ENCODE measurements around the gene EXOC3.

EXOC3 gene

GRCh38 chr5:468401-468800 is 25.4 kb downstream of the EXOC3 start:
- TF ChIP-seq CTCF (IDR thresholded peaks at IDR 0.05; ENCODE audit: extremely low read depth, insufficient read depth, missing control alignments): no peak
- no peak for DNase-seq (ENCODE audit: low spot score)
- in situ Hi-C loops (cut with MboI; ENCODE audit: low pct_unique_long_range_greater_than_20kb, low sequenced_read_pairs, unreplicated experiment): no loop called here

- in situ Hi-C loops (cut with MboI; ENCODE audit: low pct_unique_long_range_greater_than_20kb, low sequenced_read_pairs, unreplicated experiment): no loop called here
- DNase-seq (ENCODE audit: low spot score): no peak
- TF ChIP-seq CTCF (IDR thresholded peaks at IDR 0.05; ENCODE audit: extremely low read depth, insufficient read depth, missing control alignments): no peak
Observed at GRCh38 chr5:469752-470483, 26.9 kb downstream of the EXOC3 start.

DNA sequence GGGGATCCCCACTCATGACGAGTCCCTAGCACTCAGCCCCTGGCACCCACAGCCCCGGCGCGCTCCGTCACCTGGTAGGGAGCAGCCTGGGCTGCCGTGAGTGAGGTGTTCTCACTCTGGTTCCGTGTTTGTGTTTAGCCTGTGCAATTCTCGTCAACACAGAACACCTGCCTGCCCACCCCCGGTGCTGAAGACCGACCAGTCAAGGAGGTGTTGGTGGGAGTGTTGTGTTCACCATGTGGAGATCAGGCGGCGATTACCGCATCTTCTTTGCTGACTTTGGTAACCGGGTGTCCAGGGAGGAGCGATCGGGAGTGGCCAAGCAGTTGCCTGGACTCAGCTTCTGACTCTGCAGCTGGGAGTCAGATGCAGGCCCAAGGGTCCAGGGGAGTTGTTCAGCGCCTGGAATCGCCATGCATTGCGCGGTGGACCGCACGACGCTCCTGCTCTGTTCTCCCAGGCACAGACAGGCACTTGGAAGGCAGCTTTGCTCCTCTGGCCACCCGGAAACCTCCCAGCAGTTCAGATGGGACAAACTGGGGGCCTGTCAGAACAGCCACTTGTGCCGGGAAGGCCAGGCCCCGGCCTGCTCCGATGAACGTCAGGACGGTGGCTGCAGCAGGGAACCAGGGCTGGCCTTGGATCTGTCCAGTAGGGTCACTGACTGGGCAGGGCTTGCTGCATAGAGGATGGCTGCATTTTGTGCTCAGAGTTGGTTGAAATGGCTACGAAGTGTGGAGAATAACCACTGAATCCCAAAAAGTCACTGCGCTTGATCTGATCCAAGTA is 28.2 kb downstream of the EXOC3 start:
- TF ChIP-seq CTCF (IDR thresholded peaks at IDR 0.05; ENCODE audit: extremely low read depth, insufficient read depth, missing control alignments): no peak
- DNase-seq (ENCODE audit: low spot score): no peak
- in situ Hi-C loops (cut with MboI; ENCODE audit: low pct_unique_long_range_greater_than_20kb, low sequenced_read_pairs, unreplicated experiment): no loop called here

GRCh38 chr5:471750-472058 is 28.7 kb downstream of the EXOC3 start:
- no peak for TF ChIP-seq CTCF (IDR thresholded peaks at IDR 0.05; ENCODE audit: extremely low read depth, insufficient read depth, missing control alignments)
- no peak for DNase-seq (ENCODE audit: low spot score)
- in situ Hi-C loops (cut with MboI; ENCODE audit: low pct_unique_long_range_greater_than_20kb, low sequenced_read_pairs, unreplicated experiment): no loop called here

DNA sequence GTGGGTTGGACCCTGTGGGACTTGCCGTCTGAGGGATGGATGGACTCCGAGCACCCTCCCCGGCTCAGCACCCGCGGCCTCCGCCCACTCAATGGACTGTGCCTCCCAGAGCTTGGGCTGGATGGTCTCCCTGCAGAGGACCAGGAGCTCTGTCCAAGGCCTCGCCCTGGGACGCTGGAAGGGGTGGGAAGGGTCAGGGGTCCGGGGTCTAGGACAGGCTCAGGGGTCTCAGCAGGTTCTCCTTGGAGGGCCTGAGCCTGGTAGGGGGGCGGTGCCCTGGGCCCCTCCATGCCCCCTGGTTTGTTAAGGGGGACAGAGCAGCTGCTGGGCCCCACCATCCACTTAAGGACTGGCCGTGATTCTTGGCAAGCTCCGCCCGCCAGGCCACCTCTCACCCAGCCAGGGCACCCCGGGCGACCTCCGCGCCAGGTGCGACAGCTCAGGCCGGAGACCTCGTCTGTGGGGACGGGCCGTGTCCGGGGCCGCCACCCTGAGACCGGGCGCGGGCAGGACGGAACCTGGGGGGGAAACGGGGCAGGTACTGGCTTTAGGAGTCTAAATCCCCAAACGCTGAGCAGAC is 29.2 kb downstream of the EXOC3 start:
- in situ Hi-C loops (cut with MboI; ENCODE audit: low pct_unique_long_range_greater_than_20kb, low sequenced_read_pairs, unreplicated experiment): no loop called here
- DNase-seq (ENCODE audit: low spot score): peak; percentile 34
- TF ChIP-seq CTCF (IDR thresholded peaks at IDR 0.05; ENCODE audit: extremely low read depth, insufficient read depth, missing control alignments): no peak

- no peak for TF ChIP-seq CTCF (IDR thresholded peaks at IDR 0.05; ENCODE audit: extremely low read depth, insufficient read depth, missing control alignments)
Observed at GRCh38 chr5:472656-473550, 29.9 kb downstream of the EXOC3 start.

More at GRCh38 chr5:472656-473550, 29.9 kb downstream of the EXOC3 start:
- in situ Hi-C loops (cut with MboI; ENCODE audit: low pct_unique_long_range_greater_than_20kb, low sequenced_read_pairs, unreplicated experiment): no loop called here
- peak; percentile 100 for DNase-seq (ENCODE audit: low spot score)
